Erythroblast (primary cell): ENCODE measurements around the gene DPH6.

ENCODE experiments used
- GATA1 ChIP-seq: IDR thresholded peaks from 2 replicates; pipeline ENCODE4 v1.6.1; 2011; ENCODE audit warnings: low read depth, mild to moderate bottlenecking, control low read depth, low read length, moderate library complexity
- POLR2A ChIP-seq: IDR thresholded peaks from 2 replicates; pipeline ENCODE4 v1.6.1; 2011; ENCODE audit warnings: mild to moderate bottlenecking, low read length

DNA sequence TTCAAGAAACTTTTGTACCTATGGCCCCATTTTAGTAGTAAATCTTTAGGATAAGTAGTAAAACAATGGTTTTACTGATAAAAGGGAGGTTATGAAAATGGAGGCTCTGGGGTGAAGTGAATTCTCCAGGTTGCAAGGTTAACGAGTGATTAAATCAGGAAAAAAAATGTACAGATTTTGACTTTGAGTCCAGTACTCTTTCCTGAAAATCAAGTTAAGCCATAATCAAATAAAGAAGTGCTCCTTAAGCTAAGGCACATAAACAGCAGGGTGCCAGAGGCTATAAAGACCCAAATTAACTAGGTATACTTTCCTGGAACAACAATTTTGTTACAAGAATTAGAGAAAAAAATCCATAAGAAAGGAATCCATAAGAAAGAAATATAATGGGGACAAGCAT lies 114.7 kb downstream of the DPH6 start:
- TF ChIP-seq POLR2A = no peak
- no peak for TF ChIP-seq GATA1
